ENCODE data around the gene ABCA1.
"Not testable (repeated sequence)": the region's sequence is repeated elsewhere in the genome, so short reads cannot be mapped to it uniquely, and the experiment has no call there.

Gene ABCA1

GRCh38 chr9:104903609-104904008 lies 24.3 kb downstream of the ABCA1 start:
- ChIA-PET POLR2A (no interaction called here), CTCF (interaction anchor here (1.3 kb wide), 1 partner anchor 41 kb away, joined by 5 read pairs; no protein-coding TSS in a partner anchor)
- DNase-seq (ENCODE audit: extremely low spot score) = peak; percentile 32
- TF ChIP-seq CTBP1 (IDR thresholded peaks at IDR 0.05; ENCODE audit: borderline replicate concordance) = no peak
- no peak for TF ChIP-seq ARNT (IDR thresholded peaks at IDR 0.05)
- TF ChIP-seq FOXA1 (IDR thresholded peaks at IDR 0.05) = no peak

- ChIA-PET POLR2A (no interaction called here), CTCF (no interaction called here)
- TF ChIP-seq FOXM1 (IDR thresholded peaks at IDR 0.05; ENCODE audit: borderline replicate concordance) (no peak), BHLHE40 (IDR thresholded peaks at IDR 0.05; ENCODE audit: borderline replicate concordance) (no peak), ARNT (IDR thresholded peaks at IDR 0.05) (no peak), ELF4 (IDR thresholded peaks at IDR 0.05) (no peak), L3MBTL2 (conservative IDR thresholded peaks at IDR 0.05) (no peak), LEF1 (IDR thresholded peaks at IDR 0.05; ENCODE audit: borderline replicate concordance) (no peak), SUZ12 (IDR thresholded peaks at IDR 0.05) (no peak)
Observed at GRCh38 chr9:104900871-104901270, 27.1 kb downstream of the ABCA1 start.

GRCh38 chr9:104900324-104900723 lies 27.6 kb downstream of the ABCA1 start:
- CTCF ChIA-PET = no interaction called here
- POLR2A ChIA-PET = no interaction called here
- DNase-seq (ENCODE audit: extremely low spot score) = no peak
- TF ChIP-seq HDGF (IDR thresholded peaks at IDR 0.05; ENCODE audit: borderline replicate concordance) (no peak), LEF1 (IDR thresholded peaks at IDR 0.05; ENCODE audit: borderline replicate concordance) (no peak), ELF4 (IDR thresholded peaks at IDR 0.05) (no peak), PKNOX1 (IDR thresholded peaks at IDR 0.05) (no peak), FOXM1 (IDR thresholded peaks at IDR 0.05; ENCODE audit: borderline replicate concordance) (no peak), SP1 (IDR thresholded peaks at IDR 0.05) (no peak), NFRKB (IDR thresholded peaks at IDR 0.05) (no peak), L3MBTL2 (conservative IDR thresholded peaks at IDR 0.05) (no peak), FOXA1 (IDR thresholded peaks at IDR 0.05) (no peak), ZNF384 (IDR thresholded peaks at IDR 0.05) (no peak), CTBP1 (IDR thresholded peaks at IDR 0.05; ENCODE audit: borderline replicate concordance) (no peak), FOXK2 (IDR thresholded peaks at IDR 0.05) (no peak), TARDBP (IDR thresholded peaks at IDR 0.05) (no peak), ARNT (IDR thresholded peaks at IDR 0.05) (no peak), BHLHE40 (IDR thresholded peaks at IDR 0.05; ENCODE audit: borderline replicate concordance) (no peak), SUZ12 (IDR thresholded peaks at IDR 0.05) (no peak)

More at GRCh38 chr9:104900871-104901270, 27.1 kb downstream of the ABCA1 start:
- DNase-seq (ENCODE audit: extremely low spot score) = no peak

- CTCF ChIA-PET = interaction anchor here (0.6 to 1.5 kb wide), 2 partner anchors 23 to 37 kb away, joined by 3 read pairs; no protein-coding TSS in a partner anchor
- TF ChIP-seq ZNF384 (IDR thresholded peaks at IDR 0.05) (no peak), FOXM1 (IDR thresholded peaks at IDR 0.05; ENCODE audit: borderline replicate concordance) (no peak), NFRKB (IDR thresholded peaks at IDR 0.05) (no peak), PKNOX1 (IDR thresholded peaks at IDR 0.05) (no peak), FOXA1 (IDR thresholded peaks at IDR 0.05) (no peak), FOXK2 (IDR thresholded peaks at IDR 0.05) (no peak), BHLHE40 (IDR thresholded peaks at IDR 0.05; ENCODE audit: borderline replicate concordance) (no peak), SP1 (IDR thresholded peaks at IDR 0.05) (no peak), L3MBTL2 (conservative IDR thresholded peaks at IDR 0.05) (no peak), LEF1 (IDR thresholded peaks at IDR 0.05; ENCODE audit: borderline replicate concordance) (no peak), ARNT (IDR thresholded peaks at IDR 0.05) (no peak), ELF4 (IDR thresholded peaks at IDR 0.05) (no peak), HDGF (IDR thresholded peaks at IDR 0.05; ENCODE audit: borderline replicate concordance) (no peak), SUZ12 (IDR thresholded peaks at IDR 0.05) (no peak), CTBP1 (IDR thresholded peaks at IDR 0.05; ENCODE audit: borderline replicate concordance) (no peak), TARDBP (IDR thresholded peaks at IDR 0.05) (no peak)
- no peak for DNase-seq (ENCODE audit: extremely low spot score)
- POLR2A ChIA-PET = no interaction called here
Observed at GRCh38 chr9:104899759-104900247, 28.2 kb downstream of the ABCA1 start.

GRCh38 chr9:104898376-104898775 lies 29.6 kb downstream of the ABCA1 start:
- CTCF ChIA-PET = interaction anchor here (1.5 kb wide), 1 partner anchor 35 kb away, joined by 3 read pairs; no protein-coding TSS in a partner anchor
- POLR2A ChIA-PET; DNase-seq (ENCODE audit: extremely low spot score): not testable (repeated sequence)

GRCh38 chr9:104896131-104896530 lies 31.8 kb downstream of the ABCA1 start:
- ChIA-PET POLR2A (no interaction called here), CTCF (no interaction called here)
- no peak for DNase-seq (ENCODE audit: extremely low spot score)
- TF ChIP-seq NFRKB (IDR thresholded peaks at IDR 0.05) (no peak), ZNF384 (IDR thresholded peaks at IDR 0.05) (no peak), ARNT (IDR thresholded peaks at IDR 0.05) (no peak), ELF4 (IDR thresholded peaks at IDR 0.05) (no peak), FOXA1 (IDR thresholded peaks at IDR 0.05) (no peak), CTBP1 (IDR thresholded peaks at IDR 0.05; ENCODE audit: borderline replicate concordance) (no peak), L3MBTL2 (conservative IDR thresholded peaks at IDR 0.05) (no peak), FOXK2 (IDR thresholded peaks at IDR 0.05) (no peak), LEF1 (IDR thresholded peaks at IDR 0.05; ENCODE audit: borderline replicate concordance) (no peak), TARDBP (IDR thresholded peaks at IDR 0.05) (no peak), BHLHE40 (IDR thresholded peaks at IDR 0.05; ENCODE audit: borderline replicate concordance) (no peak), FOXM1 (IDR thresholded peaks at IDR 0.05; ENCODE audit: borderline replicate concordance) (no peak), SP1 (IDR thresholded peaks at IDR 0.05) (no peak), HDGF (IDR thresholded peaks at IDR 0.05; ENCODE audit: borderline replicate concordance) (no peak), SUZ12 (IDR thresholded peaks at IDR 0.05) (no peak), PKNOX1 (IDR thresholded peaks at IDR 0.05) (no peak)
